Keratinocyte (primary cell): ENCODE measurements around the gene ANXA4.

ENCODE experiments used
- CTCF ChIP-seq, 3 experiments: IDR thresholded peaks in 1 of 3; conservative IDR thresholded peaks in 1 of 3; optimal IDR thresholded peaks in 1 of 3; 2 replicates in 2 of 3; 3 replicates in 1 of 3; pipeline versions ENCODE3 to v1.5.1; 2011; ENCODE audit warnings: low read length in 3 of 3, mild to moderate bottlenecking in 3 of 3, moderate library complexity in 2 of 3, control low read depth in 1 of 3, inconsistent platforms in 1 of 3; ENCODE audit not compliant: insufficient read depth in 2 of 3; ENCODE audit errors: extremely low read depth in 1 of 3
- EZH2 ChIP-seq: IDR thresholded peaks from one replicate; pipeline ENCODE4 v1.6.1; 2012; ENCODE audit warnings: inconsistent platforms, mild to moderate bottlenecking, low read length, moderate library complexity

GRCh38 chr2:69725706-69726360, 16.1 kb upstream of the ANXA4 start:
- TF ChIP-seq CTCF (optimal IDR thresholded peaks at IDR 0.05 in 1 of 3, IDR thresholded peaks at IDR 0.05 in 1 of 3, conservative IDR thresholded peaks at IDR 0.05 in 1 of 3; ENCODE audit: extremely low read depth in 1 of 3, insufficient read depth in 2 of 3, low read length in 3 of 3) (no peak), EZH2 (no peak)
